ENCODE results near the gene ZCCHC24. TPM values are rescaled to one million over a fixed set of nuclear protein-coding genes. Genes with fewer than 3 reads are reported as not detected.

Gene ZCCHC24
- polyA plus RNA-seq, 3 donors, result 18.3 to 25.5 (median 22.5) TPM

- DNase-seq, result no peak
These were observed 32.2 kb downstream of the ZCCHC24 start for GRCh38 chr10:79413196-79413595.

GRCh38 chr10:79412516-79412915, 32.9 kb downstream of the ZCCHC24 start:
- DNase-seq, result no peak

DNA sequence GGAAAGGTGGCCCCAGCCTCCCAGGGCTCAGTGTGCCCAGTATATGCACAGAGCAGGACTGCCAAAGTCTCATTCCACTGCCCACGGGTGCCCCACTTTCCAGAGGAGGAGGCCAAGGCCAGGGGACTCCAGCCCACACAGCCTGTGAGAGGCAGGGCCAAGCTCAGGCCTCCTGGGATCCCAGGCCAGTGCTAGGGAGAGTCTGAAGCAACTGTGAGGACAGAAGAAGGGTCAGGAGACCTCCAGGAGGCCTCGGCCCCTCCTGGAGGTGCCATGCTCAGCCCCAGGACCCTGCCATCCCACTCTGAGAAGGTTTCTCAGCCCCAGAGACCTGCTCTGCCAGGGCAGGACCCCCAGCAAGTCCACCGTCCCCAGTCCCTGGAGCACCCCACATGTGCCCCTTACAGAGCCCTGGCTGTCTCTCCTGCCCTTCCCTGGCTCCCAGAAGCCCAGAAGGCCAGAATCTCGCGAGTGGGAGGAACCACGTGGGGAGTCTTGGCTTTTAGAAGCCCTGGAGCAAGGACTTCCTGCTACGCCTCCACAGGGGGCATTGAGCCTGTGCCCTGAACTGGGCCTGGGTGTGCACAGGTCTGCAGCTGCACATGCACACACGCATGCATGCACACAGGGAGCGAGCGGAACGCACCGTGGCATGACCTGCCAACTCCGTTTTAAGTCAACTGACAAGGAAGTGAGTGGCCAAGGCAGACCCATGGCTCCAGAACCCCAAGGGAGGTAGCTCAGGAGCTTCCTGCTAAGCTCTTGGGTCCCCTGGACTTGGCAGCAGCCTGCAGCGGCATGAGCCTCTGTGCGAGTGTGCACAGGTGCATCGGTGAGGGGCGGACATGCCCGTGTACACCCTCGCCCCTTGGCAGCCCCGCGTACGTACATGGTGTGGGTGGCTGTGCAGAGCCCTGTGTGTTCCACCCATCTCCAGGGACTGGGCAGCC, 33.6 kb downstream of the ZCCHC24 start:
- no peak for DNase-seq

DNA sequence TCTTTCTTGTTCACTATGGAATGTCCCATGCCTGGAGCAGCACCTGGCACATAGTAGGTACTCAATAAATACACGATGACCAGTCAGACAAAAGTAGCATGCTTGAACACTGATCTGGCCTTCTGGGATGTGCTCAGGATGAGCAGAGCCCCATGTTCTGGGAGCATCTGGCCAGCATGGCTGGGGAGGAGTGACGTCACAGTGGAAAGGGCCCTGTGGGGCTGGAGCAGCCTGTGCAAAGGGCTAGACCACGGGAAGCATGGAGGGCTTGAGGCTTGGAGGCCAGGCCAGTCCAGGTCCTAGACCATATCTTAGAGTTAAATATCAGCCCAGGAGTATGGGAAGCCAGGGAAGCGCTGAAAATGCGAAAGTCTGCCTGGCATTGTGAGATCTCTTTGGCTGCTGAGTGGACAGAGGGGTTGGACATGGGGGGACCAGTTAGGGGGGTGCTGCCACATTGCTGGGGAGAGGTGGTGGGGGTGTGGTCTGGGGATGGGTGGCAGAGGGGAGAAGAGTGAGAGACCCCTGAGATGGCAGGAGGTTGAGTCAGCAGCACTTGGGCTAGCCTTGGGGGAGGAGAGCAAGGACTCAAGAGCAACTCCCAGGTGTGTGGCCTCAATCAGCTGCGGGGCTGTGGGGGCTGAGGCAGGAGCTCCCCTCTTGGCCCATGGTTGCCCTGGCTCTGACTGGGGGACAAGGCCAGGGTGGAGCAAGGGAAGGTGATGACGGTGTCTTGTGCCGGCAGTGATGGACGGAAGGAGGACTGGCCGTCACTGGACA, 34.9 kb downstream of the ZCCHC24 start:
- no peak for DNase-seq

DNA sequence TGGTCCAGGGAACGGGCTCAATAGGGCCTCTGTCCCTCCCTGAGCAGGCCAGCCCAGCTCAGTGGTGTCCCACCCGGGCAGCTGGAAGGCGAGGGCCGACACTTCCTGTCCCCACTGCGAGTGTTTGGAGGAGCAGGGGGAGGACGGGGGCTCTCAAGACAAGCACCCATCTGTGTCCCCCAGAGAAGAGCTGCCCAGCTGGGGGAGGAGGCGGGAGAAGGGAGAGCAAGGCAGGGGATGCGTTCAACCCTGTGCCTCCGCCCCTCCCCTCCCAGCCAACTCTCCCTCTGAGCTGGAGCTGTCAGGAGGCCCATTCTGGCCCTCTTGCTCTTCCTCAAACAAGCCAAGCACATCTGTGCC, 35.7 kb downstream of the ZCCHC24 start:
- no peak for DNase-seq

- no peak for DNase-seq
These were observed 36.2 kb downstream of the ZCCHC24 start for GRCh38 chr10:79409038-79409725.

DNA sequence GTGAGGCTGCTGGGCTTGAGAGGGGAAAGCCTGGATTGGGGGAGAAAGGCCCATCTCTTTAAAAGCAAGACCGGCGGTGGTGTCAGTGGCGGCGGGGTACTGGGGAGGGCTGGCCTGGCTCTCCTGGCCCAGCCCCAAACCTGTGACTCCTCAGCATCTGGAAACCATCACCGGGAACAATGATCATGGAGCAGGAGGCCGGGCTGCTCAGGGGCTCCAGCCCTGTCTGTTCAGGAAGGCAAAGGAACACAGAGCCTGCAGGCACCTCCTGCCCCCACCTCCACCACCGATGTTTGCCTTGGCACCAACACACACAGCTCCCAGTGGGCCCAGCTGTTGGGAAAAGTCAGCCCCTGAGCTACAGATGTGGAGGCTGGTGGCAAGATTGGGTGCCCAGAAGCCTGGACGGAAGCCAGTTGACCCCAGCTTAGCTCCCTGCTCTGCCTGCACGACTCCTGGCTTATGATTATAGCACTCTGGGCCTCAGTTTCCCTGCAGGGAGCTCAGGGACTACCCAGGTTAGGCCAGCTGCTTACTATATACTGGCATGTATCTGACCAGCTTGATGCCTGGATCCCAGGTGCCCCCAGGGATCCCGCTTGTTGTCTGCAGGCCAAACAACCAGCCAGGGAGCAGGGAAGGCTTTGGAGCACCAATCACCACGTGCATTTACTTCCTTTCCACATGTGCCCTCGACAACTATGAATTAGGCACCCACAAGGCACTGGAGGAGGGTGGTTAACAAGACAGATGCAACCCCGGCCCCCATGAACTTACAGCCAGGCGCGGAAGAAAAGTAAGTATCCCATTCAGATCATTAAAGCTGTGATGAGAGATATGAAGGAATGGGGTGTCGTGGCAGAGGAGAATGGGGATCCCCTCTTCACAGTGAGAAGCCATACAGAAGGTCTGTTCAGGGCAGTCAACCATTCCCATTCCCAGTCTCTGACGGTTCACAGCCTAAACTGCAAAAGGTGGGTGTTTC, 37.3 kb downstream of the ZCCHC24 start:
- DNase-seq, result no peak

DNA sequence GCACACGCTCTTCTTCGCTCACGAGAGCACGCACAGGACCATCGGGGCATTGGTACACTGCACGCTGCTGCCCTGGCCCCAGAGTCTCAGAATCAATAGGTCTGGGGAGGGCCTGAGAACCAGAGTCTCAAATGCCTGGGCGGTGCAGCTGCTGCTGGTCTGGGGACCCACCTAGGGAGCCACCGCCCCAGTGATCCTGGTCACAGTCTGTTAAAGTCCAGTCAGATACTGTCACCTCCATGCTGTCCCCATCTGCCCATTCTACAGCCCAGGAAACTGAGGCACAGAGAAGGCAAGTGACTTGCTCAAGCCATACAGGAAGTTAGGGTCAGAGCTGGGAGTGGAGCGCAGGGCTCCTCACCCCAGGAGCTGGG, 38.0 kb downstream of the ZCCHC24 start:
- no peak for DNase-seq

DNA sequence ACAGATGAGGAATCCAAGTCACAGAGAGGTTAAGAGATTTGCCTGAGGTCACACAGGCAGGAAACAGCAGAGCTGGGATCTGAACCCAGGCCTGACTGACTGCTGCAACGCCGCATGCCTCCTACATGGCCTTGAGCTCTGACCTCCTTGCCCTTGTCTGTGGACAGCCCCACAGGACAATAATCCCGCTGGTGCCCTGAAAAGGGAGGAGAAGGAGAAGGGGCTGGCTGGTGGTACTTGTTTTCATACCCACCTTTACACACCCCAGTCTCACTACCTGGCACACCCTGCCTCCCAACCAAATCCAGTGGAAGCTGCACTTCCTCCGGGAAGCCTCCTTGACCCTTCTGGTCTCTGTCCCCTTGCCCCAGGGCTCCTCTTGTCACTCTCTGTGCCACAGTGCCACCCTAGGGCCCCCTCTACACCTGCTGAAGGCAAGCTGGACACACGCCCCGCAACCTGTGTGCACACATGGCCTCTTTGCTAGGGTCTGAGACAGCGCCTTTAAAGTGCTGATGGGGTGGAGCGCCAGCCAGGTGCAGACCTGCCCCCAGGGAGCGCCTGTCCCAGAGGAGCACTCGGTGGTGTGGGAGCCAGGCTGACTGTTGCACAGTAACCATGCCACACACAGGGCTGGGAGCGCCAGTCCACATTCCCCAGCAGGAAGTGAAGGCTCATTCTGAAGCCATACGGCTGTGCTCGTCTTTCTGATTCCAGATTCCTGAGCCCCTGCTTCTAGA, 38.6 kb downstream of the ZCCHC24 start:
- DNase-seq, result no peak

- DNase-seq, result no peak
These were observed 39.4 kb downstream of the ZCCHC24 start for GRCh38 chr10:79405995-79406515.

- no peak for DNase-seq
These were observed 40.0 kb downstream of the ZCCHC24 start for GRCh38 chr10:79405221-79405994.

DNA sequence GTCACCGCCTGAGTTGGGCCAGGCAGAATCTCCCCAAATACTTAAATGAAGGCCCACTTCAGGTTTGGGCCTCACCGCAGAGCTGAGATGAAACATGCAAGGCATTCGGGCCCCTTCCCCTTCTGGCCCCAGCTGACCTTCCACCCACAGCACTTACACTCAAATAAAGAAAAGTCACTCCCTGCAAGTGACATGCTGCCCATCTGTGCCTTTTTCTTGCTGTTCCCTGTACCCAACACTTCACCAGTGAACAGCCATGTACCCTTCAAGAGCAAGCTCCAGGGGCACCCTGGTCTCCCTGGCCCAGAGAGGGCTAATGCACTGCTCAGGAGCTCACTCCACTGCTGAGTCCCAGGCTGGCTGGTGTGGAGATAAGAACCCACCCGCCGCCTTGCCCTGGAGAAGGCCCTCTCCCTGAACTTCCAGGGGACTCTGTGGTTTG, 40.7 kb downstream of the ZCCHC24 start:
- DNase-seq, result no peak

DNA sequence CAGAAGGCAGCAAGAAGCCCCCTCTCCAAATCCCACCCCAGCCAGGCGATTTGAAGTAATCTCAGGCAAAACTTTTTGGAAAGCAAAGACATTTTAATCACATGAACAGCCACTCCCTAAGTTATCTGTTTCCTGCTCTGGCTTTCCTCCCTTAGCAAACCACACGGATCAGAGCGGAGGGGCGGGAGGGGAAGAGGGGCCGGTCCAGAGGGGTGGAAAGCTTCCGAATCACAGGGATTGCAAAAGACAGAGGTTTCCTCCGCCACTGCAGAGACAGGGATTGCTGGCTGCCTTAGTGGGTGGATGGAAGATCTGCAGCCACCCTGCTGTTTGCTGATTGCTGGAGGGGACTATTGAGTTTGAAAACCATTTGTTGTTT, 41.2 kb downstream of the ZCCHC24 start:
- peak; percentile 54 for DNase-seq

DNA sequence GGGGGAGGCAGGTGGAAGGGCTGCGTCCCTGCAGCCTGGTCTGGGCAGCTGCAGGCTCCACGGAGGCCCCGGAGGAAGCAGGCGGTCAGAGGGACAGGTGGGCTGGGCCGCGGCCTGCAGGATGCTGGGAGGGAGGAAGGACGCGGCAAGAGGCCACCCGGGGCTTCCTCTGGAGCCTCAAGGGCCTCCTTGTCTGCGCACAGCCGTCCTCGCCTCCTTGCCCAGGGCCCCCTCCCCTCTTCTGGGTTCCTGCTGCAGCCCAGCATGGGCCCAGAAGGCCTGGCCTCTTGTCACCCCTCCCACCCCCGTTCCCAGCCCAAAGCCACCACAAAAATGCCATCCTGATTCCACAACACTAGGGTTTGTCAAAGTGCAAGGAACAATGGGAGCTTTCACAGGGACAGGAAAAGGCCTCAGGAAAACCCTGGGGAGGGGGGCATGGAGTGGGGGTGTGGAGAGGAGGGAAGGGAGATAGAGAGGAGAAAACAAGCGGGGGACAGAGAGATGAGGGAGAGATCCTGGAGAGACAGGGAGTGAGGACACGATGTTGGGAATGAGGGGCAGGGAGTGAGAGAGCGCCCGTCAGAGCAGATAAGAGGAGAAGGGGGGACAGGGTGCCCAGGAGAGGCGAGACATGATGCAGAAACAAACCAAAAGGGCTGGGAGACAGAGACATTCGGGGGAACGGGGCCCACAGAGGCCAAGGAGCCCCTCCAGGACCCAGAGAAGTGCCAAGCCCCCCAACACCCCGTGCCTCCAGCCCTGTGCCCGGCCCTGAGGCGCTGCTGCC, 41.8 kb downstream of the ZCCHC24 start:
- no peak for DNase-seq

DNA sequence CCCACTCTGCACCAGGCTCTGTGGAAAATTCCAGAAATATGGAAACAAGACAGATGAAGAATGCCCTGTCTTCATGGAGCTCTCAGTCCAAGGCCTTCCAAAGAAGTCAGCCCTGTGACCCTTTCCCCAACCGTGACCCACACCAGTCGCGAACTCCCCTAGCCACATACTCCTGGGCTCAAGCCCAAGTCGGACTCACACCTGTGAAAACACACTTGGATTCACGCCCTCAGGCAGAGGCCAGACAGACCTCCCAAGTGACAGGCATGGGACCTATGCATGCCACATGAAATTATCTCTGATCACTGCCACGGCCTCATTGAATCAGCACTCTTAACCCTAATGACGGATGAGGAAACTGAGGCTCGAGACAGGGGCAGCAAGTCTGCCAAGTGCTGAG, 42.5 kb downstream of the ZCCHC24 start:
- DNase-seq, result no peak

GRCh38 chr10:79402625-79402946, 42.8 kb downstream of the ZCCHC24 start:
- DNase-seq, result no peak

DNA sequence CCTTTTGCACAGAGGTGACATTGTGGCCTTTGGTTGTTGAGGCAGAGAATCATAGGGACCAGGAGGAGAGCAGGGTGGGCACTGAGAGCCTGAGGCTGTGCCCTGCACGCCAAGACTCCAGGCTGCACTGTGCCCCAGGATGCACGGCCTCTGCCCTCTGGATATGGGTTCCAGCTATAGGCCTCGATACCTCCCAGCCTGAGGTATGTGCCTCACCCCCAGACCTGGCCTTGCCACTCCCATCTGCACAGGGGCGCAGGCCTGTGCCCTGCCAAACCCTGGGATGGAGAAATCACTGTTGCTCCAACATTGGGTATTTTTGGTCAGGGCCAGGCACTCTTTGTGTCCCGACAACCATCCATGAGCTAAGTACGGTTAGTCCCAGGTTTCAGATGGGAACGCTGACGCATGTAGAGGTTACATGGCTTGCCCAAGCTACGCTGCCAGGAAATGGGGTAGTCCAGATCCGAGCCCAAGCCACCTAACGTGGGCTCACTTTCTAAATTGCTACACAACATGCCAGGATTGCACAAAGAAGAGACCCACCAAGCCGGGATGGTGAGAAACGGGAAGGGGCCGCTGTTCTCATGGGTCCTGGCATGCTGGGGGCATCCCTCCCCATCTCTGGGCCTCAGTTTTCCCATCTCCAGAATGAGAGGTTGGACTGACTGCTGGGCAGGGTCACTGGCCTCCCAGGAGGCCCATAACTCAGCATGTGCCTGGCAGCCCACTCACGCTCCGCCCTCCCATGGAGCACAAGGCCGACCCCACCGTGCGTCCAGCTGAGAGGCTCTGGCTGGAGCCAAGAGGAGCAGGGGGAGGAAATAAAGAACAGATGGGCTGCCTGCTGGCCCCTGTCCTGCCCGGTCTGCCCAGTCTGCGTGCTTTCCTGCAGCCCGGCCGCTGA, 44.2 kb downstream of the ZCCHC24 start:
- peak; percentile 49 for DNase-seq

Data from renal pelvis (tissue), 4 donors.